WERI-Rb-1 (cell line): ENCODE measurements around the gene LMO1.

Experiments used
- DNase-seq: peaks from one replicate; pipeline ENCODE4 v3.0.0-alpha.2; 2020
- H3K27ac ChIP-seq: fragments of 250-450 bp; sonication (Bioruptor Pico); 2 replicates; pipeline ENCODE4 v1.5.1; 2020; ENCODE audit warnings: mild to moderate bottlenecking, moderate library complexity
- H3K27me3 ChIP-seq: fragments of 250-450 bp; sonication (Bioruptor Pico); 2 replicates; pipeline ENCODE4 v1.5.1; 2021; ENCODE audit warnings: mild to moderate bottlenecking, low read depth, moderate library complexity; ENCODE audit not compliant: insufficient read depth, severe bottlenecking
- H3K36me3 ChIP-seq: fragments of 250-450 bp; sonication (Bioruptor Pico); 2 replicates; pipeline ENCODE4 v1.5.1; 2020; ENCODE audit warnings: mild to moderate bottlenecking, moderate library complexity
- H3K4me3 ChIP-seq: 2 replicates; pipeline ENCODE4 v1.5.1; 2011; ENCODE audit warnings: low read depth, mild to moderate bottlenecking, control low read depth, low read length
- H3K9me3 ChIP-seq: fragments of 250-450 bp; sonication (Bioruptor Pico); 2 replicates; pipeline ENCODE4 v1.5.1; 2021; ENCODE audit warnings: mild to moderate bottlenecking, moderate library complexity; ENCODE audit not compliant: severe bottlenecking
- CTCF ChIP-seq: IDR thresholded peaks from 2 replicates; pipeline ENCODE4 v1.5.1; 2011; ENCODE audit warnings: low read depth, mild to moderate bottlenecking, control low read depth, inconsistent platforms, low read length

Gene LMO1

GRCh38 chr11:8248786-8249185 is 14.9 kb downstream of the LMO1 start:
- H3K4me3 ChIP-seq: no peak overlapping the region
- no peak for TF ChIP-seq CTCF
- H3K9me3 ChIP-seq: no peaks in the 10 kb centered on the region
- H3K27me3 ChIP-seq: no peaks in the 10 kb centered on the region
- H3K36me3 ChIP-seq: peaks cover 12% of the 10 kb centered on the region
- peak; percentile 3 for DNase-seq
- H3K27ac ChIP-seq: no peak overlapping the region

- peak; percentile 57 for TF ChIP-seq CTCF
- no peak overlapping the region for H3K4me3 ChIP-seq
- no peaks in the 10 kb centered on the region for H3K9me3 ChIP-seq
- DNase-seq: no peak
- no peaks in the 10 kb centered on the region for H3K27me3 ChIP-seq
- H3K36me3 ChIP-seq: peaks cover 5% of the 10 kb centered on the region; the same call in 1 of the 2 replicates
- no peak overlapping the region for H3K27ac ChIP-seq
Observed at GRCh38 chr11:8247312-8247711, 16.4 kb downstream of the LMO1 start.

GRCh38 chr11:8243458-8243857 is 20.2 kb downstream of the LMO1 start:
- H3K27me3 ChIP-seq: no peaks in the 10 kb centered on the region
- H3K4me3 ChIP-seq: no peak overlapping the region
- H3K9me3 ChIP-seq: no peaks in the 10 kb centered on the region

GRCh38 chr11:8242499-8243280 is 21.0 kb downstream of the LMO1 start:
- Histone ChIP-seq H3K27ac (peak overlapping the region; percentile 86), H3K27me3 (no peaks in the 10 kb centered on the region), H3K9me3 (no peaks in the 10 kb centered on the region), H3K4me3 (peak overlapping the region; percentile 2), H3K36me3 (peaks cover 25% of the 10 kb centered on the region)
- DNase-seq: peak; percentile 85
- no peak for TF ChIP-seq CTCF

More at GRCh38 chr11:8243458-8243857, 20.2 kb downstream of the LMO1 start:
- DNase-seq: peak; percentile 57
- H3K27ac ChIP-seq: peak overlapping the region; percentile 86
- no peak for TF ChIP-seq CTCF
- H3K36me3 ChIP-seq: peaks cover 25% of the 10 kb centered on the region

GRCh38 chr11:8242118-8242475 is 21.6 kb downstream of the LMO1 start:
- no peaks in the 10 kb centered on the region for H3K9me3 ChIP-seq
- no peaks in the 10 kb centered on the region for H3K27me3 ChIP-seq
- H3K27ac ChIP-seq: peak overlapping the region; percentile 86
- no peak overlapping the region for H3K4me3 ChIP-seq
- DNase-seq: no peak
- H3K36me3 ChIP-seq: peaks cover 25% of the 10 kb centered on the region
- no peak for TF ChIP-seq CTCF
